CD4-positive, alpha-beta T cell treated with Interleukin-15 for 1 hour (primary cell): ENCODE data around the gene AGTRAP.

ENCODE experiments used
- DNase-seq: peaks from one replicate; pipeline ENCODE4 v3.0.0-alpha.2; 2020

Gene AGTRAP

GRCh38 chr1:11764519-11764918 lies 28.6 kb downstream of the AGTRAP start:
- DNase-seq, result no peak

- no peak for DNase-seq
These were observed 29.9 kb downstream of the AGTRAP start for GRCh38 chr1:11765661-11766428.

GRCh38 chr1:11766429-11766776 lies 30.5 kb downstream of the AGTRAP start:
- no peak for DNase-seq

GRCh38 chr1:11767922-11768704 lies 32.2 kb downstream of the AGTRAP start:
- DNase-seq, result no peak

GRCh38 chr1:11768821-11769220 lies 32.9 kb downstream of the AGTRAP start:
- DNase-seq, result no peak

GRCh38 chr1:11769274-11769673 lies 33.3 kb downstream of the AGTRAP start:
- DNase-seq, result no peak

GRCh38 chr1:11770011-11770410 lies 34.1 kb downstream of the AGTRAP start:
- DNase-seq, result no peak

GRCh38 chr1:11771481-11772043 lies 35.6 kb downstream of the AGTRAP start:
- DNase-seq, result no peak

GRCh38 chr1:11772458-11772857 lies 36.5 kb downstream of the AGTRAP start:
- no peak for DNase-seq

GRCh38 chr1:11774753-11775152 lies 38.8 kb downstream of the AGTRAP start:
- DNase-seq, result no peak

- no peak for DNase-seq
These were observed 41.9 kb downstream of the AGTRAP start for GRCh38 chr1:11777658-11778322.

GRCh38 chr1:11778336-11778735 lies 42.4 kb downstream of the AGTRAP start:
- DNase-seq, result no peak

- no peak for DNase-seq
These were observed 43.1 kb downstream of the AGTRAP start for GRCh38 chr1:11778844-11779623.

GRCh38 chr1:11779715-11780379 lies 43.9 kb downstream of the AGTRAP start:
- no peak for DNase-seq

GRCh38 chr1:11780380-11781147 lies 44.6 kb downstream of the AGTRAP start:
- no peak for DNase-seq

- no peak for DNase-seq
These were observed 45.4 kb downstream of the AGTRAP start for GRCh38 chr1:11781297-11781696.

GRCh38 chr1:11782127-11782708 lies 46.3 kb downstream of the AGTRAP start:
- no peak for DNase-seq

GRCh38 chr1:11783556-11783955 lies 47.6 kb downstream of the AGTRAP start:
- DNase-seq, result no peak

GRCh38 chr1:11784256-11784992 lies 48.5 kb downstream of the AGTRAP start:
- DNase-seq, result no peak
